ENCODE data around the gene PARVG. TPM values are rescaled to one million over a fixed set of nuclear protein-coding genes. Genes with fewer than 3 reads are reported as not detected.
A peak's percentile ranks its signal among the peaks of the same experiment; 100 is the strongest.

PARVG gene
- total and polyA plus RNA-seq, 2 of the 13 experiments (the other 11 are each of a cell fraction or from before 2014, with no cell fraction given), result not detected

GRCh38 chr22:44136786-44137185 is 43.9 kb upstream of the PARVG start (continued):
- TF ChIP-seq, protein P1, sequence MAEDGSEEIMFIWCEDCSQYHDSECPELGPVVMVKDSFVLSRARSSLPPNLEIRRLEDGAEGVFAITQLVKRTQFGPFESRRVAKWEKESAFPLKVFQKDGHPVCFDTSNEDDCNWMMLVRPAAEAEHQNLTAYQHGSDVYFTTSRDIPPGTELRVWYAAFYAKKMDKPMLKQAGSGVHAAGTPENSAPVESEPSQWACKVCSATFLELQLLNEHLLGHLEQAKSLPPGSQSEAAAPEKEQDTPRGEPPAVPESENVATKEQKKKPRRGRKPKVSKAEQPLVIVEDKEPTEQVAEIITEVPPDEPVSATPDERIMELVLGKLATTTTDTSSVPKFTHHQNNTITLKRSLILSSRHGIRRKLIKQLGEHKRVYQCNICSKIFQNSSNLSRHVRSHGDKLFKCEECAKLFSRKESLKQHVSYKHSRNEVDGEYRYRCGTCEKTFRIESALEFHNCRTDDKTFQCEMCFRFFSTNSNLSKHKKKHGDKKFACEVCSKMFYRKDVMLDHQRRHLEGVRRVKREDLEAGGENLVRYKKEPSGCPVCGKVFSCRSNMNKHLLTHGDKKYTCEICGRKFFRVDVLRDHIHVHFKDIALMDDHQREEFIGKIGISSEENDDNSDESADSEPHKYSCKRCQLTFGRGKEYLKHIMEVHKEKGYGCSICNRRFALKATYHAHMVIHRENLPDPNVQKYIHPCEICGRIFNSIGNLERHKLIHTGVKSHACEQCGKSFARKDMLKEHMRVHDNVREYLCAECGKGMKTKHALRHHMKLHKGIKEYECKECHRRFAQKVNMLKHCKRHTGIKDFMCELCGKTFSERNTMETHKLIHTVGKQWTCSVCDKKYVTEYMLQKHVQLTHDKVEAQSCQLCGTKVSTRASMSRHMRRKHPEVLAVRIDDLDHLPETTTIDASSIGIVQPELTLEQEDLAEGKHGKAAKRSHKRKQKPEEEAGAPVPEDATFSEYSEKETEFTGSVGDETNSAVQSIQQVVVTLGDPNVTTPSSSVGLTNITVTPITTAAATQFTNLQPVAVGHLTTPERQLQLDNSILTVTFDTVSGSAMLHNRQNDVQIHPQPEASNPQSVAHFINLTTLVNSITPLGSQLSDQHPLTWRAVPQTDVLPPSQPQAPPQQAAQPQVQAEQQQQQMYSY (CRISPR knock-in tag; IDR thresholded peaks at IDR 0.05), result no peak
- TF ChIP-seq ZNF766 (CRISPR knock-in tag; IDR thresholded peaks at IDR 0.05; ENCODE audit: borderline replicate concordance), result no peak
- TF ChIP-seq, protein P2, sequence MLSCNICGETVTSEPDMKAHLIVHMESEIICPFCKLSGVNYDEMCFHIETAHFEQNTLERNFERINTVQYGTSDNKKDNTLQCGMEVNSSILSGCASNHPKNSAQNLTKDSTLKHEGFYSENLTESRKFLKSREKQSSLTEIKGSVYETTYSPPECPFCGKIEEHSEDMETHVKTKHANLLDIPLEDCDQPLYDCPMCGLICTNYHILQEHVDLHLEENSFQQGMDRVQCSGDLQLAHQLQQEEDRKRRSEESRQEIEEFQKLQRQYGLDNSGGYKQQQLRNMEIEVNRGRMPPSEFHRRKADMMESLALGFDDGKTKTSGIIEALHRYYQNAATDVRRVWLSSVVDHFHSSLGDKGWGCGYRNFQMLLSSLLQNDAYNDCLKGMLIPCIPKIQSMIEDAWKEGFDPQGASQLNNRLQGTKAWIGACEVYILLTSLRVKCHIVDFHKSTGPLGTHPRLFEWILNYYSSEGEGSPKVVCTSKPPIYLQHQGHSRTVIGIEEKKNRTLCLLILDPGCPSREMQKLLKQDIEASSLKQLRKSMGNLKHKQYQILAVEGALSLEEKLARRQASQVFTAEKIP (CRISPR knock-in tag; IDR thresholded peaks at IDR 0.05; ENCODE audit: borderline replicate concordance), result no peak
- no peak for TF ChIP-seq ETV5 (CRISPR knock-in tag; IDR thresholded peaks at IDR 0.05; ENCODE audit: borderline replicate concordance)

GRCh38 chr22:44137415-44137814 is 43.3 kb upstream of the PARVG start:
- CTCF ChIA-PET (ENCODE audit: low intra/inter-chr PET ratio, low total read pairs), result no interaction called here
- DNase-seq (ENCODE audit: low spot score), result no peak

More at GRCh38 chr22:44137415-44137814, 43.3 kb upstream of the PARVG start:
- WGBS (ENCODE audit: low lambda C conversion rate), result 67% methylated on average over 3 of the region's 3 CpGs
- no TSS peak for BruUV-seq (replicated peaks)
- intact Hi-C loops (cut with micrococcal nuclease; ENCODE audit: unreplicated experiment), result no loop called here
- Histone ChIP-seq H3K27ac (ENCODE audit: extremely low read length, insufficient read depth, low read length) (no peak overlapping the region), H2AFZ (ENCODE audit: low read length) (no peak overlapping the region), H3K36me3 (replicated peaks in 1 of 2; ENCODE audit: control insufficient read depth in 1 of 2, insufficient read depth in 2 of 2, low read length in 2 of 2) (no peaks in the 10 kb centered on the region), H3K4me2 (ENCODE audit: low read depth, low read length) (no peak overlapping the region), H3K27me3 (ENCODE audit: control insufficient read depth in 1 of 2, insufficient read depth in 2 of 2, low read length in 2 of 2) (no peaks in the 10 kb centered on the region), H3K79me2 (ENCODE audit: insufficient read depth, low read length) (no peaks in the 10 kb centered on the region), H3K9me3 (ENCODE audit: low read length) (peaks cover 16% of the 10 kb centered on the region), H3K9ac (ENCODE audit: insufficient read depth, low read depth, low read length) (no peak overlapping the region), H4K20me1 (ENCODE audit: insufficient read depth, low read length) (no peaks in the 10 kb centered on the region), H3K4me1 (ENCODE audit: insufficient read depth, low read length) (no peaks in the 10 kb centered on the region), H3K4me3 (replicated peaks in 1 of 3; ENCODE audit: insufficient read depth in 1 of 3, low read depth in 2 of 3, low read length in 3 of 3) (no peak overlapping the region)
- FAIRE-seq (no peak), ATAC-seq (no peak)
- peak; percentile 99 for TF ChIP-seq ZNF331 (CRISPR knock-in tag; IDR thresholded peaks at IDR 0.05)
- TF ChIP-seq, protein P3, sequence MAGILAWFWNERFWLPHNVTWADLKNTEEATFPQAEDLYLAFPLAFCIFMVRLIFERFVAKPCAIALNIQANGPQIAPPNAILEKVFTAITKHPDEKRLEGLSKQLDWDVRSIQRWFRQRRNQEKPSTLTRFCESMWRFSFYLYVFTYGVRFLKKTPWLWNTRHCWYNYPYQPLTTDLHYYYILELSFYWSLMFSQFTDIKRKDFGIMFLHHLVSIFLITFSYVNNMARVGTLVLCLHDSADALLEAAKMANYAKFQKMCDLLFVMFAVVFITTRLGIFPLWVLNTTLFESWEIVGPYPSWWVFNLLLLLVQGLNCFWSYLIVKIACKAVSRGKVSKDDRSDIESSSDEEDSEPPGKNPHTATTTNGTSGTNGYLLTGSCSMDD (CRISPR knock-in tag; IDR thresholded peaks at IDR 0.05), result no peak
- POLR2A ChIA-PET, result no interaction called here
- in situ Hi-C loops (cut with HindIII; ENCODE audit: extremely low pct_ligation_motif_present, low pct_unique_long_range_greater_than_20kb), result no loop called here
